NT2/D1 (cell line): ENCODE data around the gene UPK3BL1.
"Not testable (repeated sequence)": the region's sequence is repeated elsewhere in the genome, so short reads cannot be mapped to it uniquely, and the experiment has no call there.

Source experiments
- DNase-seq: peaks from one replicate; pipeline ENCODE4 v3.0.0-alpha.2; 2011; ENCODE audit warnings: low read depth, low spot score
- H3K27me3 ChIP-seq: 2 replicates; pipeline ENCODE4 v1.6.0; 2011; ENCODE audit warnings: mild to moderate bottlenecking; ENCODE audit not compliant: insufficient read length, insufficient read depth
- H3K36me3 ChIP-seq: 2 replicates; pipeline ENCODE4 v1.6.1; 2011; ENCODE audit warnings: mild to moderate bottlenecking, low read length, mixed read lengths; ENCODE audit not compliant: insufficient read depth, insufficient read length
- H3K4me1 ChIP-seq: 2 replicates; pipeline ENCODE4 v1.5.1; 2011; ENCODE audit not compliant: insufficient read depth, insufficient read length
- H3K4me3 ChIP-seq: 2 replicates; pipeline ENCODE4 v1.5.1; 2011; ENCODE audit warnings: low read depth; ENCODE audit not compliant: insufficient read length
- H3K9ac ChIP-seq: 2 replicates; pipeline ENCODE4 v1.6.0; 2011; ENCODE audit warnings: low read depth; ENCODE audit not compliant: insufficient read length
- H3K9me3 ChIP-seq: 2 replicates; pipeline ENCODE4 v1.5.1; 2011; ENCODE audit warnings: mild to moderate bottlenecking, low read length; ENCODE audit not compliant: insufficient read depth

UPK3BL1 gene

GRCh38 chr7:102602317-102602716, 40.3 kb downstream of the UPK3BL1 start:
- not testable (repeated sequence) for H3K9me3 ChIP-seq, H3K4me1 ChIP-seq, H3K9ac ChIP-seq, H3K27me3 ChIP-seq, H3K36me3 ChIP-seq, H3K4me3 ChIP-seq, DNase-seq

GRCh38 chr7:102599699-102600098, 42.9 kb downstream of the UPK3BL1 start:
- H3K27me3 ChIP-seq, H3K4me1 ChIP-seq, DNase-seq, H3K9me3 ChIP-seq, H3K4me3 ChIP-seq, H3K36me3 ChIP-seq, H3K9ac ChIP-seq: not testable (repeated sequence)

GRCh38 chr7:102596036-102596435, 46.6 kb downstream of the UPK3BL1 start:
- H3K4me3 ChIP-seq, H3K36me3 ChIP-seq, DNase-seq, H3K9me3 ChIP-seq, H3K4me1 ChIP-seq, H3K9ac ChIP-seq, H3K27me3 ChIP-seq: not testable (repeated sequence)

GRCh38 chr7:102593637-102594334, 48.8 kb downstream of the UPK3BL1 start:
- H3K9me3 ChIP-seq, DNase-seq, H3K27me3 ChIP-seq, H3K4me3 ChIP-seq, H3K9ac ChIP-seq, H3K4me1 ChIP-seq, H3K36me3 ChIP-seq: not testable (repeated sequence)

GRCh38 chr7:102592477-102593019, 50.0 kb downstream of the UPK3BL1 start:
- not testable (repeated sequence) for DNase-seq, H3K9me3 ChIP-seq, H3K9ac ChIP-seq, H3K4me3 ChIP-seq, H3K4me1 ChIP-seq, H3K27me3 ChIP-seq, H3K36me3 ChIP-seq

- H3K9me3 ChIP-seq, H3K27me3 ChIP-seq, DNase-seq, H3K4me3 ChIP-seq, H3K9ac ChIP-seq, H3K4me1 ChIP-seq, H3K36me3 ChIP-seq: not testable (repeated sequence)
Observed at GRCh38 chr7:102589857-102590256, 52.7 kb downstream of the UPK3BL1 start.
